HEK293 (cell line): ENCODE measurements around the gene RAB44.

Experiments used
- BCL11A ChIP-seq: fragments of 450-650 bp; formaldehyde crosslinking; IDR thresholded peaks from 2 replicates; pipeline ENCODE4 v1.5.1; 2016; ENCODE audit warnings: low read depth, missing biosample characterization, missing genetic modification characterization
- ZBTB1 ChIP-seq: fragments of 450-650 bp; formaldehyde crosslinking; IDR thresholded peaks from 2 replicates; pipeline ENCODE4 v1.5.1; 2016; ENCODE audit warnings: missing biosample characterization, missing genetic modification characterization
- ZNF274 ChIP-seq, 2 experiments: fragments of 200-500 bp in 1 of 2; fragments of 450-650 bp in 1 of 2; sonication (Bioruptor generic) in 1 of 2; formaldehyde crosslinking in 1 of 2; IDR thresholded peaks; 2 replicates each; pipeline versions ENCODE4 v1.5.1 to v1.6.1; 2014 to 2016; ENCODE audit warnings: borderline replicate concordance in 1 of 2, inconsistent platforms in 1 of 2, low read length in 1 of 2, missing biosample characterization in 1 of 2, missing genetic modification characterization in 1 of 2
- ZNF530 ChIP-seq: fragments of 450-650 bp; formaldehyde crosslinking; IDR thresholded peaks from 2 replicates; pipeline ENCODE4 v1.5.1; 2016; ENCODE audit warnings: low read depth, missing biosample characterization, missing genetic modification characterization
- ZNF747 ChIP-seq: fragments of 450-650 bp; formaldehyde crosslinking; IDR thresholded peaks from 2 replicates; pipeline ENCODE4 v1.5.1; 2016; ENCODE audit warnings: missing biosample characterization, missing genetic modification characterization
- ZNF777 ChIP-seq: fragments of 450-650 bp; formaldehyde crosslinking; IDR thresholded peaks from 2 replicates; pipeline ENCODE4 v1.5.1; 2017; ENCODE audit warnings: missing biosample characterization, missing genetic modification characterization, borderline replicate concordance
- TF ChIP-seq, protein P1 (sequence below): fragments of 450-650 bp; formaldehyde crosslinking; IDR thresholded peaks from 2 replicates; pipeline ENCODE4 v1.5.1; 2016; ENCODE audit warnings: missing biosample characterization, missing genetic modification characterization
- TF ChIP-seq, protein P2 (sequence below): fragments of 450-650 bp; formaldehyde crosslinking; IDR thresholded peaks from 2 replicates; pipeline ENCODE4 v1.5.1; 2016; ENCODE audit warnings: missing biosample characterization, missing genetic modification characterization
- TF ChIP-seq, protein P3 (sequence below): IDR thresholded peaks from 2 replicates; pipeline ENCODE4 v1.6.1; 2011; ENCODE audit warnings: mild to moderate bottlenecking, low read depth, low read length, borderline replicate concordance

DNA sequence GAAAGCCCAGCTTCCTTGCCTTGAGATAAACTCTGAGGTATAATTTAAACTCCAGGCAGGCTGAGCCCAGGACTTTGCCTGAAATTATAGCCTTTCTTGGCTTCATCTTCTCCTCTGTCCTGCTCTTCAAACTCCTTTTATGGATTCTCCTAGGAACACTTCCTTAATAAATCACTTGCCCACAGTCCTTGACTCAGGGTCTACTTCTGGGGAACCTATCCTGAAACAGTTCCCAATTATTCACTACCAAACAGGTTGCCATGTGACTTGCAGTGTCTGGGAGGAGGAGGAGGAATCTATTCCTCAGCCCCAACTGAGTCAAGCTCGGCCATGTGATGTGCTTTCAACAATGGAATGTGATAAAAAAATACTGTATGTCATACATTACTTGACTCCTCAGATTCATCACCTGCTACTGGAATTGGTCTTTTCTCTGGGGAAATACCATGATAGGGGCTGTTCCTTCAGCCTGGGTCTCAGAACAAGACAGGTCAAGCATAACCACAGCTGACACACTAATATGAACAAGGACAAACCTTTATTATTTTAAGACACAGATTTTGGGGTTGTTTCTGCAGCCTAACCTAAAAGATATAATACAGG is 39.6 kb upstream of the RAB44 start:
- TF ChIP-seq, protein P1, sequence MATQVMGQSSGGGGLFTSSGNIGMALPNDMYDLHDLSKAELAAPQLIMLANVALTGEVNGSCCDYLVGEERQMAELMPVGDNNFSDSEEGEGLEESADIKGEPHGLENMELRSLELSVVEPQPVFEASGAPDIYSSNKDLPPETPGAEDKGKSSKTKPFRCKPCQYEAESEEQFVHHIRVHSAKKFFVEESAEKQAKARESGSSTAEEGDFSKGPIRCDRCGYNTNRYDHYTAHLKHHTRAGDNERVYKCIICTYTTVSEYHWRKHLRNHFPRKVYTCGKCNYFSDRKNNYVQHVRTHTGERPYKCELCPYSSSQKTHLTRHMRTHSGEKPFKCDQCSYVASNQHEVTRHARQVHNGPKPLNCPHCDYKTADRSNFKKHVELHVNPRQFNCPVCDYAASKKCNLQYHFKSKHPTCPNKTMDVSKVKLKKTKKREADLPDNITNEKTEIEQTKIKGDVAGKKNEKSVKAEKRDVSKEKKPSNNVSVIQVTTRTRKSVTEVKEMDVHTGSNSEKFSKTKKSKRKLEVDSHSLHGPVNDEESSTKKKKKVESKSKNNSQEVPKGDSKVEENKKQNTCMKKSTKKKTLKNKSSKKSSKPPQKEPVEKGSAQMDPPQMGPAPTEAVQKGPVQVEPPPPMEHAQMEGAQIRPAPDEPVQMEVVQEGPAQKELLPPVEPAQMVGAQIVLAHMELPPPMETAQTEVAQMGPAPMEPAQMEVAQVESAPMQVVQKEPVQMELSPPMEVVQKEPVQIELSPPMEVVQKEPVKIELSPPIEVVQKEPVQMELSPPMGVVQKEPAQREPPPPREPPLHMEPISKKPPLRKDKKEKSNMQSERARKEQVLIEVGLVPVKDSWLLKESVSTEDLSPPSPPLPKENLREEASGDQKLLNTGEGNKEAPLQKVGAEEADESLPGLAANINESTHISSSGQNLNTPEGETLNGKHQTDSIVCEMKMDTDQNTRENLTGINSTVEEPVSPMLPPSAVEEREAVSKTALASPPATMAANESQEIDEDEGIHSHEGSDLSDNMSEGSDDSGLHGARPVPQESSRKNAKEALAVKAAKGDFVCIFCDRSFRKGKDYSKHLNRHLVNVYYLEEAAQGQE (tag by site-specific recombination), result no peak
- TF ChIP-seq, protein P2, sequence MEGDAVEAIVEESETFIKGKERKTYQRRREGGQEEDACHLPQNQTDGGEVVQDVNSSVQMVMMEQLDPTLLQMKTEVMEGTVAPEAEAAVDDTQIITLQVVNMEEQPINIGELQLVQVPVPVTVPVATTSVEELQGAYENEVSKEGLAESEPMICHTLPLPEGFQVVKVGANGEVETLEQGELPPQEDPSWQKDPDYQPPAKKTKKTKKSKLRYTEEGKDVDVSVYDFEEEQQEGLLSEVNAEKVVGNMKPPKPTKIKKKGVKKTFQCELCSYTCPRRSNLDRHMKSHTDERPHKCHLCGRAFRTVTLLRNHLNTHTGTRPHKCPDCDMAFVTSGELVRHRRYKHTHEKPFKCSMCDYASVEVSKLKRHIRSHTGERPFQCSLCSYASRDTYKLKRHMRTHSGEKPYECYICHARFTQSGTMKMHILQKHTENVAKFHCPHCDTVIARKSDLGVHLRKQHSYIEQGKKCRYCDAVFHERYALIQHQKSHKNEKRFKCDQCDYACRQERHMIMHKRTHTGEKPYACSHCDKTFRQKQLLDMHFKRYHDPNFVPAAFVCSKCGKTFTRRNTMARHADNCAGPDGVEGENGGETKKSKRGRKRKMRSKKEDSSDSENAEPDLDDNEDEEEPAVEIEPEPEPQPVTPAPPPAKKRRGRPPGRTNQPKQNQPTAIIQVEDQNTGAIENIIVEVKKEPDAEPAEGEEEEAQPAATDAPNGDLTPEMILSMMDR (tag by site-specific recombination), result no peak
- TF ChIP-seq ZNF274 (IDR thresholded peaks at IDR 0.05; ENCODE audit: low read length) (no peak), ZNF274 (tag by site-specific recombination; IDR thresholded peaks at IDR 0.05; ENCODE audit: borderline replicate concordance) (no peak), BCL11A (tag by site-specific recombination) (no peak), ZNF747 (tag by site-specific recombination) (no peak), ZNF530 (tag by site-specific recombination) (no peak), ZBTB1 (tag by site-specific recombination) (no peak), ZNF777 (tag by site-specific recombination) (no peak)
- TF ChIP-seq, protein P3, sequence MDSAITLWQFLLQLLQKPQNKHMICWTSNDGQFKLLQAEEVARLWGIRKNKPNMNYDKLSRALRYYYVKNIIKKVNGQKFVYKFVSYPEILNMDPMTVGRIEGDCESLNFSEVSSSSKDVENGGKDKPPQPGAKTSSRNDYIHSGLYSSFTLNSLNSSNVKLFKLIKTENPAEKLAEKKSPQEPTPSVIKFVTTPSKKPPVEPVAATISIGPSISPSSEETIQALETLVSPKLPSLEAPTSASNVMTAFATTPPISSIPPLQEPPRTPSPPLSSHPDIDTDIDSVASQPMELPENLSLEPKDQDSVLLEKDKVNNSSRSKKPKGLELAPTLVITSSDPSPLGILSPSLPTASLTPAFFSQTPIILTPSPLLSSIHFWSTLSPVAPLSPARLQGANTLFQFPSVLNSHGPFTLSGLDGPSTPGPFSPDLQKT, result no peak
